Heart right ventricle (tissue), 16 donors: Measurements from ENCODE around the gene RHOA. TPM values are rescaled to one million over a fixed set of nuclear protein-coding genes. Genes with fewer than 3 reads are reported as not detected.

Experiments used
- ATAC-seq, 8 donors: fragments of 200-7000 bp; cut with Tn5 transposase; one replicate each; pipeline ENCODE4 v1.9.1; 2020; ENCODE audit warnings: mild to moderate bottlenecking in 8 of 8, moderate library complexity in 8 of 8, moderate number of reproducible peaks in 1 of 8
- DNase-seq, 2 donors: peaks; one replicate each; pipeline ENCODE4 v3.0.0-alpha.2; 2020
- H3K27ac ChIP-seq, 10 donors: fragments of 200-600 bp; sonication (generic) in 2 of 10; one replicate each; pipeline versions ENCODE4 v1.5.0 to v1.8.0; 2020 to 2022; ENCODE audit warnings: mild to moderate bottlenecking in 3 of 10
- H3K27me3 ChIP-seq, 7 donors: fragments of 200-600 bp; one replicate each; pipeline ENCODE4 v1.8.0; 2021 to 2022; ENCODE audit warnings: mild to moderate bottlenecking in 2 of 7
- H3K36me3 ChIP-seq, 9 donors: fragments of 200-600 bp; sonication (generic) in 1 of 9; one replicate each; pipeline versions ENCODE4 v1.5.0 to v1.8.0; 2020 to 2022; ENCODE audit warnings: mild to moderate bottlenecking in 2 of 9
- H3K4me1 ChIP-seq, 9 donors: fragments of 200-600 bp; sonication (generic) in 1 of 9; one replicate each; pipeline versions ENCODE4 v1.5.0 to v1.8.0; 2020 to 2022; ENCODE audit warnings: mild to moderate bottlenecking in 4 of 9
- H3K4me3 ChIP-seq, 10 donors: fragments of 200-600 bp; sonication (generic) in 2 of 10; one replicate each; pipeline versions ENCODE4 v1.5.0 to v1.8.0; 2020 to 2022; ENCODE audit warnings: mild to moderate bottlenecking in 7 of 10, moderate library complexity in 2 of 10
- H3K9me3 ChIP-seq, 11 donors: fragments of 200-600 bp in 10 of 11; sonication (generic) in 2 of 11; one replicate each; pipeline versions ENCODE4 v1.5.0 to v1.8.0; 2013 to 2022; ENCODE audit warnings: mild to moderate bottlenecking in 2 of 11, control low read depth in 1 of 11, moderate library complexity in 1 of 11
- WGBS, 2 donors: extraction: QIAGEN DNeasy Blood & Tissue Kit; methylation state at CpG; one replicate each; pipeline ENCODE4 v1.1.7; 2013; ENCODE audit warnings: inconsistent platforms in 1 of 2; 5-methylcytosine and 5-hydroxymethylcytosine counted together
- intact Hi-C, 10 donors: fragments of 100-400 bp; cut with DNase I; formaldehyde crosslinking; loops; one replicate each; pipeline versions ENCODE4 v1.11.1 to v1.14.2; 2022
- polyA plus RNA-seq, 2 donors: library from polyadenylated mRNA; stranded (reverse); fragments of 200-250 nt; gene quantifications; one replicate each; pipeline ENCODE4 v1.2.3, GENCODE V29; 2013
- total RNA-seq, 10 donors: library from RNA; stranded (reverse); fragmentation: NEBNext Ultra II Directional in 3 of 10; extraction: Animal tissue kit (Norgen Biotek cat#: 25700) in 3 of 10; gene quantifications; one replicate each; pipeline versions ENCODE4 v1.2.1 to v1.2.4, GENCODE V29; 2021 to 2023
- TF ChIP-seq, protein P1 (sequence below), 9 donors: fragments of 200-600 bp; sonication (generic) in 2 of 9; IDR thresholded peaks; one replicate each; pipeline versions ENCODE4 v1.5.0 to v1.8.0; 2021 to 2022; ENCODE audit warnings: antibody characterized with exemption in 9 of 9, mild to moderate bottlenecking in 5 of 9, moderate library complexity in 1 of 9
- donor health status: Arrhythmogenic right ventricular cardiomyopathy.
- donor health status: ischemic (EF 13 %, LVEDD 7.1; RV severe dilation, severe dysfunction).
- donor health status: healthy with polysubstance abuse.
- donor health status: DM: no; HTN: yes; CAD: no.
- donor health status: DM: no; HTN: no; CAD: no.
- donor health status: ischemic (EF 25% LVEDD 6.9; RV normal size, moderate dysfunction).
- donor health status: ischemic (EF 25% LVEDD 5.7; RV mildly dilated, moderate dysfunction).
- donor health status: healthy.
- donor health status: DM: yes; HTN: yes; CAD: no.
- donor health status: Ischemic cardiomyopathy.
- donor health status: ischemic (EF 35%, LVEDD 5.7; RV mildly dilated, moderate dysfunction).
- donor health status: nonischemic (EF 11% LVEDD 7.7; RV severe dilation, severe dysfunction).
- donor health status: DM: yes; HTN: yes; CAD: no.
- donor health status: PGD.
- donor health status: ischemic (EF 29% LVEDD 5.4; RV normal size, mild dysfunction).
- donor health status: nonischemic (EF 23%, LVEDD 6.1; RV moderate dilation, normal function).

RHOA gene
- total and polyA plus RNA-seq, 12 donors = 139 to 335 (median 250) TPM

DNA sequence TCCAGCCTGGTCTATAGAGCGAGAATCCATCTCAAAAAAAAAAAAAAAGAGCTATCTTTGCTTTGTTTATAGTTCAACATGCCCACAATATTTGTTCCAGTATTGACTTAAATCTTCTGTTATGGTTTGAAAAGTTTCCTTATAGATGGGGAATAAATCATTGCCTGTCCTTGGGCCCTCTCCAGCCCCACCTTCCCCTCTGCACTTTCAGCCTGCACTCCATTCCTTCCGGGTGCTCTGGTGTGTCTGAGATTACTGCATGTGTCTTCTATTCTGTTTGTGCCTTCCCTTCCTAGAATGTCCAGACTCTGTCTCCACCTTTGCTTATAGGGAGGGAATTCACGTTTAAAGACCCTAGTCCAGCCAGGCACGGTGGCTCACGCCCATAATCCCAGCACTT lies 28.4 kb downstream of the RHOA start:
- intact Hi-C loops = no loop called here
- H3K4me1 ChIP-seq = peaks cover 9 to 90% (median 56%) of the 10 kb centered on the region in 9 donors
- no peaks in the 10 kb centered on the region for H3K9me3 ChIP-seq
- no peak overlapping the region for H3K4me3 ChIP-seq
- DNase-seq = no peak
- no peak overlapping the region for H3K27ac ChIP-seq
- H3K27me3 ChIP-seq = no peaks in the 10 kb centered on the region
- WGBS, 2 donors = 65 to 67% methylated on average over 5 of the region's 5 CpGs
- TF ChIP-seq, protein P1, sequence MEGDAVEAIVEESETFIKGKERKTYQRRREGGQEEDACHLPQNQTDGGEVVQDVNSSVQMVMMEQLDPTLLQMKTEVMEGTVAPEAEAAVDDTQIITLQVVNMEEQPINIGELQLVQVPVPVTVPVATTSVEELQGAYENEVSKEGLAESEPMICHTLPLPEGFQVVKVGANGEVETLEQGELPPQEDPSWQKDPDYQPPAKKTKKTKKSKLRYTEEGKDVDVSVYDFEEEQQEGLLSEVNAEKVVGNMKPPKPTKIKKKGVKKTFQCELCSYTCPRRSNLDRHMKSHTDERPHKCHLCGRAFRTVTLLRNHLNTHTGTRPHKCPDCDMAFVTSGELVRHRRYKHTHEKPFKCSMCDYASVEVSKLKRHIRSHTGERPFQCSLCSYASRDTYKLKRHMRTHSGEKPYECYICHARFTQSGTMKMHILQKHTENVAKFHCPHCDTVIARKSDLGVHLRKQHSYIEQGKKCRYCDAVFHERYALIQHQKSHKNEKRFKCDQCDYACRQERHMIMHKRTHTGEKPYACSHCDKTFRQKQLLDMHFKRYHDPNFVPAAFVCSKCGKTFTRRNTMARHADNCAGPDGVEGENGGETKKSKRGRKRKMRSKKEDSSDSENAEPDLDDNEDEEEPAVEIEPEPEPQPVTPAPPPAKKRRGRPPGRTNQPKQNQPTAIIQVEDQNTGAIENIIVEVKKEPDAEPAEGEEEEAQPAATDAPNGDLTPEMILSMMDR (IDR thresholded peaks at IDR 0.05) = no peak
- ATAC-seq = peak in 2 of 8 donors; percentile 21 to 23
- peaks cover 0 to 7% (median 0%) of the 10 kb centered on the region in 9 donors for H3K36me3 ChIP-seq

- intact Hi-C loops = no loop called here
- no peaks in the 10 kb centered on the region for H3K27me3 ChIP-seq
- H3K9me3 ChIP-seq = no peaks in the 10 kb centered on the region
- H3K4me3 ChIP-seq = no peak overlapping the region
- peaks cover 0 to 69% (median 31%) of the 10 kb centered on the region in 9 donors for H3K4me1 ChIP-seq
- WGBS, 2 donors = 66 to 68% methylated on average over 11 of the region's 11 CpGs
- ATAC-seq (peak; percentile 13 to 64 (median 49)), DNase-seq (peak; percentile 11 to 17)
- H3K27ac ChIP-seq = no peak overlapping the region
- TF ChIP-seq, protein P1 (IDR thresholded peaks at IDR 0.05) = no peak
- peaks cover 0 to 31% (median 23%) of the 10 kb centered on the region in 9 donors for H3K36me3 ChIP-seq
Measured at GRCh38 chr3:49378249-49378895, 33.4 kb downstream of the RHOA start.

DNA sequence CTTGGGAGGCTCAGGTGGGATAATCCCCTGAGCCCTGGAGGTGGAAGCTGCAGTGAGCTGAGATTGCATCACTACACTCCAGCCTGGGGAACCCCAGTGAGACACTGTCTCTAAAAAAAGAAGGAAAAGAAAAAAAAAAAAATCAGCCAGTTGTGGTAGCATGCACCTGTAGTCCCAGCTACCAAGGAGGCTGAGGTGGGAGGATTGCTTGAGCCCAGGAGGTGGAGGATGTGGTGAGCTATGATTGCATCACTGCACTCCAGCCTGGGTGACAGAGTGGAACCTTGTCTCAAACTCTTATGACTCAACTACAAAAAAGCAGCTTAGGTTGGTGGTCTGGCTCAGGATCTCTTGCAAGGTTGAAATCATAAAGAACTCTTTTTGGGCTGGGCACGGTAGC lies 34.3 kb downstream of the RHOA start:
- H3K4me3 ChIP-seq = no peak overlapping the region
- peaks cover 0 to 69% (median 29%) of the 10 kb centered on the region in 9 donors for H3K4me1 ChIP-seq
- no peaks in the 10 kb centered on the region for H3K9me3 ChIP-seq
- H3K36me3 ChIP-seq = peaks cover 0 to 38% (median 30%) of the 10 kb centered on the region in 9 donors
- WGBS, 2 donors = 94 to 97% methylated on average over 1 of the region's 1 CpG
- TF ChIP-seq, protein P1 (IDR thresholded peaks at IDR 0.05) = no peak
- H3K27me3 ChIP-seq = no peaks in the 10 kb centered on the region
- H3K27ac ChIP-seq = no peak overlapping the region
- DNase-seq (no peak), ATAC-seq (peak in 2 of 8 donors; percentile 20 to 39)
- intact Hi-C loops = no loop called here

- DNase-seq (no peak), ATAC-seq (no peak)
- Histone ChIP-seq H3K27ac (no peak overlapping the region), H3K27me3 (no peaks in the 10 kb centered on the region), H3K4me3 (no peak overlapping the region), H3K4me1 (peaks cover 0 to 25% (median 0%) of the 10 kb centered on the region in 9 donors), H3K9me3 (no peaks in the 10 kb centered on the region), H3K36me3 (peaks cover 0 to 89% (median 59%) of the 10 kb centered on the region in 9 donors)
- TF ChIP-seq, protein P1 (IDR thresholded peaks at IDR 0.05) = no peak
- intact Hi-C loops = no loop called here
Measured at GRCh38 chr3:49371946-49372345, 39.8 kb downstream of the RHOA start.
